Osteocyte (in vitro differentiated cells): ENCODE data around the gene CORT. TPM values are rescaled to one million over a fixed set of nuclear protein-coding genes. Genes with fewer than 3 reads are reported as not detected.
"Not testable (repeated sequence)": the region's sequence is repeated elsewhere in the genome, so short reads cannot be mapped to it uniquely, and the experiment has no call there.

Experiments used
- DNase-seq: peaks from one replicate; pipeline ENCODE4 v3.0.0; 2021; ENCODE audit warnings: mixed read lengths; ENCODE audit not compliant: unreplicated experiment; ENCODE audit errors: extremely low spot score
- H3K27ac Mint-ChIP-seq: one replicate; pipeline ENCODE4 v1.8.0; 2021; ENCODE audit warnings: mild to moderate bottlenecking, mixed read lengths; ENCODE audit not compliant: unreplicated experiment
- H3K27me3 Mint-ChIP-seq: one replicate; pipeline ENCODE4 v1.8.0; 2021; ENCODE audit warnings: mixed read lengths; ENCODE audit not compliant: unreplicated experiment
- H3K36me3 Mint-ChIP-seq: one replicate; pipeline ENCODE4 v1.8.0; 2021; ENCODE audit warnings: mixed read lengths; ENCODE audit not compliant: unreplicated experiment
- H3K4me1 Mint-ChIP-seq: one replicate; pipeline ENCODE4 v1.8.0; 2021; ENCODE audit warnings: mixed read lengths; ENCODE audit not compliant: unreplicated experiment
- H3K4me3 Mint-ChIP-seq: one replicate; pipeline ENCODE4 v1.8.0; 2021; ENCODE audit warnings: mild to moderate bottlenecking, moderate library complexity, mixed read lengths; ENCODE audit not compliant: unreplicated experiment
- H3K9me3 Mint-ChIP-seq: one replicate; pipeline ENCODE4 v1.8.0; 2021; ENCODE audit warnings: mixed read lengths; ENCODE audit not compliant: unreplicated experiment
- CTCF ChIP-seq: fragments of 200-600 bp; sonication (generic); IDR thresholded peaks from 2 replicates; pipeline ENCODE4 v1.5.0; 2021; ENCODE audit warnings: antibody characterized with exemption, mild to moderate bottlenecking, moderate library complexity
- total RNA-seq: library from RNA; stranded (reverse); gene quantifications from 2 replicates; pipeline ENCODE4 v1.2.1, GENCODE V29; 2021

CORT gene
- total RNA-seq, 1 donor from 2014 or later = 0.40 TPM

GRCh38 chr1:10450156-10450814 is 454 bp downstream of the CORT start:
- peak overlapping the region; percentile 76 for H3K27ac Mint-ChIP-seq
- H3K9me3 Mint-ChIP-seq = no peaks in the 10 kb centered on the region
- H3K4me3 Mint-ChIP-seq = no peak overlapping the region
- H3K36me3 Mint-ChIP-seq = no peaks in the 10 kb centered on the region
- no peak for TF ChIP-seq CTCF
- peaks cover 31% of the 10 kb centered on the region for H3K4me1 Mint-ChIP-seq
- no peaks in the 10 kb centered on the region for H3K27me3 Mint-ChIP-seq
- no peak for DNase-seq

- Mint-ChIP-seq H3K27ac (peak overlapping the region; percentile 76), H3K4me3 (peak overlapping the region; percentile 43), H3K27me3 (no peaks in the 10 kb centered on the region), H3K4me1 (peaks cover 31% of the 10 kb centered on the region), H3K36me3 (no peaks in the 10 kb centered on the region), H3K9me3 (no peaks in the 10 kb centered on the region)
- DNase-seq = no peak
- no peak for TF ChIP-seq CTCF
Observed at GRCh38 chr1:10450836-10451235, 1.0 kb downstream of the CORT start.

GRCh38 chr1:10451287-10451686 is 1.5 kb downstream of the CORT start:
- H3K4me1 Mint-ChIP-seq = peaks cover 31% of the 10 kb centered on the region
- H3K4me3 Mint-ChIP-seq = peak overlapping the region; percentile 43
- H3K36me3 Mint-ChIP-seq = no peaks in the 10 kb centered on the region
- peak overlapping the region; percentile 76 for H3K27ac Mint-ChIP-seq
- peak; percentile 85 for DNase-seq
- TF ChIP-seq CTCF = no peak
- H3K27me3 Mint-ChIP-seq = no peaks in the 10 kb centered on the region
- no peaks in the 10 kb centered on the region for H3K9me3 Mint-ChIP-seq

- no peak for DNase-seq
- H3K27me3 Mint-ChIP-seq = no peaks in the 10 kb centered on the region
- no peaks in the 10 kb centered on the region for H3K9me3 Mint-ChIP-seq
- H3K27ac Mint-ChIP-seq = no peak overlapping the region
- H3K4me1 Mint-ChIP-seq = peaks cover 29% of the 10 kb centered on the region
- H3K4me3 Mint-ChIP-seq = no peak overlapping the region
- TF ChIP-seq CTCF = no peak
- no peaks in the 10 kb centered on the region for H3K36me3 Mint-ChIP-seq
Observed at GRCh38 chr1:10456048-10456447, 6.2 kb downstream of the CORT start.

GRCh38 chr1:10456661-10457060 is 6.8 kb downstream of the CORT start:
- H3K4me1 Mint-ChIP-seq = peaks cover 23% of the 10 kb centered on the region
- no peak for DNase-seq
- H3K9me3 Mint-ChIP-seq = no peaks in the 10 kb centered on the region
- no peaks in the 10 kb centered on the region for H3K27me3 Mint-ChIP-seq
- H3K4me3 Mint-ChIP-seq = no peak overlapping the region
- H3K36me3 Mint-ChIP-seq = peaks cover 5% of the 10 kb centered on the region
- TF ChIP-seq CTCF = no peak
- no peak overlapping the region for H3K27ac Mint-ChIP-seq

- H3K27me3 Mint-ChIP-seq, DNase-seq, H3K36me3 Mint-ChIP-seq, H3K27ac Mint-ChIP-seq, H3K9me3 Mint-ChIP-seq, H3K4me3 Mint-ChIP-seq: not testable (repeated sequence)
- peaks cover 18% of the 10 kb centered on the region for H3K4me1 Mint-ChIP-seq
Observed at GRCh38 chr1:10457462-10457861, 7.6 kb downstream of the CORT start.
